ENCODE data around the gene DMC1.

Gene DMC1

GRCh38 chr22:38505541-38506117 is 64.4 kb downstream of the DMC1 start:
- peak overlapping the region; percentile 100 for H3K27ac ChIP-seq (ENCODE audit: low read depth, low read length)
- peaks cover 4% of the 10 kb centered on the region for H3K36me3 ChIP-seq (ENCODE audit: control insufficient read depth, insufficient read depth, low read length)
- H3K27me3 ChIP-seq (ENCODE audit: control insufficient read depth, insufficient read depth, low read length) = no peaks in the 10 kb centered on the region
- H3K9ac ChIP-seq (ENCODE audit: low read length) = peak overlapping the region; percentile 100
- H3K4me3 ChIP-seq (ENCODE audit: low read length) = peak overlapping the region; percentile 96
- H3K4me1 ChIP-seq (ENCODE audit: control insufficient read depth, insufficient read depth, low read length) = peaks cover 25% of the 10 kb centered on the region

- Histone ChIP-seq H3K4me3 (ENCODE audit: low read length) (peak overlapping the region; percentile 96), H3K4me1 (ENCODE audit: control insufficient read depth, insufficient read depth, low read length) (peaks cover 25% of the 10 kb centered on the region), H3K27me3 (ENCODE audit: control insufficient read depth, insufficient read depth, low read length) (no peaks in the 10 kb centered on the region), H3K9ac (ENCODE audit: low read length) (peak overlapping the region; percentile 100), H3K27ac (ENCODE audit: low read depth, low read length) (peak overlapping the region; percentile 100), H3K36me3 (ENCODE audit: control insufficient read depth, insufficient read depth, low read length) (peaks cover 8% of the 10 kb centered on the region)
Observed at GRCh38 chr22:38504731-38505540, 65.0 kb downstream of the DMC1 start.

- H3K27ac ChIP-seq (ENCODE audit: low read depth, low read length) = no peak overlapping the region
- H3K4me1 ChIP-seq (ENCODE audit: control insufficient read depth, insufficient read depth, low read length) = peaks cover 25% of the 10 kb centered on the region
- H3K4me3 ChIP-seq (ENCODE audit: low read length) = peak overlapping the region; percentile 35
- H3K36me3 ChIP-seq (ENCODE audit: control insufficient read depth, insufficient read depth, low read length) = peaks cover 24% of the 10 kb centered on the region
- no peak overlapping the region for H3K9ac ChIP-seq (ENCODE audit: low read length)
- no peaks in the 10 kb centered on the region for H3K27me3 ChIP-seq (ENCODE audit: control insufficient read depth, insufficient read depth, low read length)
Observed at GRCh38 chr22:38503021-38503420, 67.0 kb downstream of the DMC1 start.

- peaks cover 29% of the 10 kb centered on the region for H3K36me3 ChIP-seq (ENCODE audit: control insufficient read depth, insufficient read depth, low read length)
- no peak overlapping the region for H3K4me3 ChIP-seq (ENCODE audit: low read length)
- peaks cover 22% of the 10 kb centered on the region for H3K4me1 ChIP-seq (ENCODE audit: control insufficient read depth, insufficient read depth, low read length)
- no peak overlapping the region for H3K9ac ChIP-seq (ENCODE audit: low read length)
- H3K27ac ChIP-seq (ENCODE audit: low read depth, low read length) = no peak overlapping the region
- H3K27me3 ChIP-seq (ENCODE audit: control insufficient read depth, insufficient read depth, low read length) = no peaks in the 10 kb centered on the region
Observed at GRCh38 chr22:38501797-38502672, 67.9 kb downstream of the DMC1 start.

- no peaks in the 10 kb centered on the region for H3K27me3 ChIP-seq (ENCODE audit: control insufficient read depth, insufficient read depth, low read length)
- H3K36me3 ChIP-seq (ENCODE audit: control insufficient read depth, insufficient read depth, low read length) = peaks cover 54% of the 10 kb centered on the region
- no peak overlapping the region for H3K27ac ChIP-seq (ENCODE audit: low read depth, low read length)
- peaks cover 10% of the 10 kb centered on the region for H3K4me1 ChIP-seq (ENCODE audit: control insufficient read depth, insufficient read depth, low read length)
- no peak overlapping the region for H3K4me3 ChIP-seq (ENCODE audit: low read length)
- H3K9ac ChIP-seq (ENCODE audit: low read length) = no peak overlapping the region
Observed at GRCh38 chr22:38497869-38498268, 72.1 kb downstream of the DMC1 start.

- H3K27ac ChIP-seq (ENCODE audit: low read depth, low read length) = no peak overlapping the region
- no peaks in the 10 kb centered on the region for H3K27me3 ChIP-seq (ENCODE audit: control insufficient read depth, insufficient read depth, low read length)
- H3K4me1 ChIP-seq (ENCODE audit: control insufficient read depth, insufficient read depth, low read length) = peaks cover 7% of the 10 kb centered on the region
- peaks cover 62% of the 10 kb centered on the region for H3K36me3 ChIP-seq (ENCODE audit: control insufficient read depth, insufficient read depth, low read length)
- no peak overlapping the region for H3K4me3 ChIP-seq (ENCODE audit: low read length)
- H3K9ac ChIP-seq (ENCODE audit: low read length) = no peak overlapping the region
Observed at GRCh38 chr22:38494939-38495338, 75.0 kb downstream of the DMC1 start.

GRCh38 chr22:38494498-38494897 is 75.5 kb downstream of the DMC1 start:
- Histone ChIP-seq H3K27me3 (ENCODE audit: control insufficient read depth, insufficient read depth, low read length) (no peaks in the 10 kb centered on the region), H3K9ac (ENCODE audit: low read length) (no peak overlapping the region), H3K4me3 (ENCODE audit: low read length) (no peak overlapping the region), H3K27ac (ENCODE audit: low read depth, low read length) (no peak overlapping the region), H3K36me3 (ENCODE audit: control insufficient read depth, insufficient read depth, low read length) (peaks cover 63% of the 10 kb centered on the region), H3K4me1 (ENCODE audit: control insufficient read depth, insufficient read depth, low read length) (peaks cover 7% of the 10 kb centered on the region)

GRCh38 chr22:38491707-38492348 is 78.2 kb downstream of the DMC1 start:
- H3K27ac ChIP-seq (ENCODE audit: low read depth, low read length) = peak overlapping the region; percentile 35
- H3K27me3 ChIP-seq (ENCODE audit: control insufficient read depth, insufficient read depth, low read length) = no peaks in the 10 kb centered on the region
- H3K36me3 ChIP-seq (ENCODE audit: control insufficient read depth, insufficient read depth, low read length) = peaks cover 63% of the 10 kb centered on the region
- H3K4me1 ChIP-seq (ENCODE audit: control insufficient read depth, insufficient read depth, low read length) = peaks cover 7% of the 10 kb centered on the region
- no peak overlapping the region for H3K4me3 ChIP-seq (ENCODE audit: low read length)
- H3K9ac ChIP-seq (ENCODE audit: low read length) = no peak overlapping the region

- Histone ChIP-seq H3K4me1 (ENCODE audit: control insufficient read depth, insufficient read depth, low read length) (peaks cover 7% of the 10 kb centered on the region), H3K27ac (ENCODE audit: low read depth, low read length) (peak overlapping the region; percentile 47)
Observed at GRCh38 chr22:38490915-38491314, 79.1 kb downstream of the DMC1 start.

GRCh38 chr22:38490475-38490874 is 79.5 kb downstream of the DMC1 start:
- Histone ChIP-seq H3K27me3 (ENCODE audit: control insufficient read depth, insufficient read depth, low read length) (no peaks in the 10 kb centered on the region), H3K4me1 (ENCODE audit: control insufficient read depth, insufficient read depth, low read length) (peaks cover 7% of the 10 kb centered on the region), H3K27ac (ENCODE audit: low read depth, low read length) (peak overlapping the region; percentile 47), H3K36me3 (ENCODE audit: control insufficient read depth, insufficient read depth, low read length) (peaks cover 65% of the 10 kb centered on the region), H3K4me3 (ENCODE audit: low read length) (no peak overlapping the region), H3K9ac (ENCODE audit: low read length) (no peak overlapping the region)

More at GRCh38 chr22:38490915-38491314, 79.1 kb downstream of the DMC1 start:
- Histone ChIP-seq H3K36me3 (ENCODE audit: control insufficient read depth, insufficient read depth, low read length) (peaks cover 62% of the 10 kb centered on the region), H3K27me3 (ENCODE audit: control insufficient read depth, insufficient read depth, low read length) (no peaks in the 10 kb centered on the region), H3K9ac (ENCODE audit: low read length) (no peak overlapping the region), H3K4me3 (ENCODE audit: low read length) (no peak overlapping the region)

GRCh38 chr22:38489561-38490145 is 80.3 kb downstream of the DMC1 start:
- Histone ChIP-seq H3K27me3 (ENCODE audit: control insufficient read depth, insufficient read depth, low read length) (no peaks in the 10 kb centered on the region), H3K9ac (ENCODE audit: low read length) (no peak overlapping the region), H3K4me1 (ENCODE audit: control insufficient read depth, insufficient read depth, low read length) (peaks cover 7% of the 10 kb centered on the region), H3K4me3 (ENCODE audit: low read length) (no peak overlapping the region), H3K36me3 (ENCODE audit: control insufficient read depth, insufficient read depth, low read length) (peaks cover 66% of the 10 kb centered on the region), H3K27ac (ENCODE audit: low read depth, low read length) (no peak overlapping the region)

Data from rectal smooth muscle tissue (tissue), 1 donor.